SK-N-MC (cell line): ENCODE results near the gene CYS1.

Experiments used
- DNase-seq: peaks from one replicate; pipeline ENCODE4 v3.0.0-alpha.2; 2011; ENCODE audit warnings: low read depth, low spot score
- H3K27ac ChIP-seq: fragments of 200-600 bp; sonication (generic); 2 replicates; pipeline ENCODE4 v1.5.1; 2016; ENCODE audit warnings: mixed run types
- H3K36me3 ChIP-seq: fragments of 200-600 bp; sonication (generic); 2 replicates; pipeline ENCODE4 v1.6.1; 2017; ENCODE audit warnings: antibody characterized with exemption, low read length, mixed read lengths; ENCODE audit not compliant: insufficient read depth
- H3K4me3 ChIP-seq: fragments of 200-600 bp; sonication (generic); 2 replicates; pipeline ENCODE4 v1.5.1; 2016
- H3K9ac ChIP-seq: fragments of 200-600 bp; sonication (generic); 2 replicates; pipeline ENCODE4 v1.8.0; 2017; ENCODE audit warnings: mixed run types, mixed read lengths; ENCODE audit not compliant: insufficient read length
- H3K9me3 ChIP-seq: fragments of 200-600 bp; sonication (generic); 2 replicates; pipeline ENCODE4 v1.6.1; 2017; ENCODE audit warnings: low read depth, mild to moderate bottlenecking, antibody characterized with exemption, low read length, moderate library complexity, mixed read lengths
- EZH2 ChIP-seq: fragments of 200-600 bp; sonication (generic); IDR thresholded peaks from one replicate; pipeline ENCODE4 v1.6.1; 2017; ENCODE audit warnings: antibody characterized with exemption
- FOXP2 ChIP-seq: optimal IDR thresholded peaks from 2 replicates; pipeline ENCODE3; 2011; ENCODE audit warnings: mild to moderate bottlenecking, moderate library complexity; ENCODE audit not compliant: insufficient read depth; ENCODE audit errors: extremely low read length, control extremely low read depth
- POLR2AphosphoS5 ChIP-seq: IDR thresholded peaks from 2 replicates; pipeline ENCODE4 v1.6.1; 2012; ENCODE audit warnings: mild to moderate bottlenecking, low read depth, low read length, borderline replicate concordance

CYS1 gene

GRCh38 chr2:10007921-10008808, 72.0 kb downstream of the CYS1 start:
- H3K36me3 ChIP-seq = no peaks in the 10 kb centered on the region
- H3K9me3 ChIP-seq = no peaks in the 10 kb centered on the region
- no peak for DNase-seq
- H3K4me3 ChIP-seq = no peak overlapping the region
- H3K27ac ChIP-seq = peak overlapping the region; percentile 58; the same call in 1 of the 2 replicates
- no peak overlapping the region for H3K9ac ChIP-seq
- TF ChIP-seq FOXP2 = no peak
- TF ChIP-seq EZH2 = no peak
- TF ChIP-seq POLR2AphosphoS5 = no peak

- Histone ChIP-seq H3K9ac (no peak overlapping the region), H3K9me3 (no peaks in the 10 kb centered on the region), H3K36me3 (no peaks in the 10 kb centered on the region), H3K4me3 (no peak overlapping the region), H3K27ac (0 out of 2 replicates have a peak overlapping the region, but pooled peaks have one; percentile 14)
- DNase-seq = no peak
- no peak for TF ChIP-seq POLR2AphosphoS5
- no peak for TF ChIP-seq FOXP2
- no peak for TF ChIP-seq EZH2
Measured at GRCh38 chr2:10007435-10007834, 72.8 kb downstream of the CYS1 start.
